GM23248 (cell line): ENCODE data around the gene KIAA1671.

Source experiments
- EZH2 ChIP-seq: fragments of 200-600 bp; sonication (generic); IDR thresholded peaks from 2 replicates; pipeline ENCODE4 v1.6.1; 2018; ENCODE audit warnings: antibody characterized with exemption, mild to moderate bottlenecking; ENCODE audit not compliant: insufficient read depth, poor library complexity, severe bottlenecking
- EZH2phosphoT487 ChIP-seq: fragments of 200-600 bp; sonication (generic); IDR thresholded peaks from 2 replicates; pipeline ENCODE4 v1.6.1; 2018; ENCODE audit warnings: antibody characterized with exemption, moderate library complexity, mild to moderate bottlenecking, low read depth; ENCODE audit not compliant: insufficient read depth

- TF ChIP-seq EZH2 (no peak), EZH2phosphoT487 (no peak)
These were observed 142.1 kb downstream of the KIAA1671 start for GRCh38 chr22:25094579-25094978.
